Renal pelvis (tissue), 4 donors: Measurements from ENCODE around the gene HES1. TPM values are rescaled to one million over a fixed set of nuclear protein-coding genes. Genes with fewer than 3 reads are reported as not detected.

ENCODE experiments used
- DNase-seq: peaks from one replicate; pipeline ENCODE4 v3.0.0-alpha.2; 2013
- polyA plus RNA-seq, 3 donors: library from polyadenylated mRNA; unstranded; fragments of 120-200 nt; gene quantifications; one replicate each; pipeline ENCODE4 v1.2.1, GENCODE V29; 2013; ENCODE audit not compliant: insufficient read length in 3 of 3

Gene HES1
- polyA plus RNA-seq, 3 donors = 69.1 to 85.9 (median 82.6) TPM

DNA sequence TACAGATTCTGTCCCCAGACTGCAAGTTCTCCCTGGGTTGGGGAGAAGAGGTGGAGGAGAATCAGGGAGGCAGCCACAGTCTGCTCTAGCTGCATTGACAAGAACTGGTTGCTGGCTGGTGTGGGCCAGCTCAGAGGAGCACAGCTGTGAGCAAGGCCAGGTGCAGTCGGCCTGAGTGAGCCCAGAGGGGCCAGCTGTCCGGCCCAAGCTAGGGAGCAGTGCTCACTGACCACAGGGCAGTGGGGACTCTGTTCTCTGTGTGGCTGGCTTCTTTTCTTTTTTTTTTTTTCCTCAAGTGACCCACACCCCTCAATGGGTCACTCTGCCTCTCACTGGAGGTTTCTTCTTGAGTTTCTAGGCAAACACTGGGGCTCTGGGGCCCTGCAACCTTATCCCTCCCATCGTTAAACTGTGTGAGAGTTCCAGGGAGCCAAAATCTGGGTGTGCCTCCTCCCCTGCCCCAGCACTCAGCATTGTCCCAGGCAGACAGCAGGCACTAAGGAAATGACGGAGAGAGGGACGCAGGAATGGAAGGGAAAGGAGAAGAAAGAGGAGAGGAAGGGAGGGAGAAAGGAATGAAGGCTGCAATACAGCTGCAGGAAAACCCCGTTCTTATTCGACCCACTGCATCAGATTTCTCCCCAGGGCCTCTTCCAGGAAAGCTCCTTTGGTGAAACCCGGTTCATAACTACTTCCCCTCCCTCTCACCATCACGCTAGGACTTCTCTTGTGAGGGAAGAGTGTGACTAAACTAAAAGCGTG lies 37.7 kb upstream of the HES1 start:
- no peak for DNase-seq

GRCh38 chr3:194098843-194099183 lies 37.1 kb upstream of the HES1 start:
- no peak for DNase-seq

GRCh38 chr3:194099215-194099614 lies 36.7 kb upstream of the HES1 start:
- no peak for DNase-seq

GRCh38 chr3:194100856-194101390 lies 35.0 kb upstream of the HES1 start:
- no peak for DNase-seq

- DNase-seq = no peak
Observed at GRCh38 chr3:194101592-194102432, 34.1 kb upstream of the HES1 start.

DNA sequence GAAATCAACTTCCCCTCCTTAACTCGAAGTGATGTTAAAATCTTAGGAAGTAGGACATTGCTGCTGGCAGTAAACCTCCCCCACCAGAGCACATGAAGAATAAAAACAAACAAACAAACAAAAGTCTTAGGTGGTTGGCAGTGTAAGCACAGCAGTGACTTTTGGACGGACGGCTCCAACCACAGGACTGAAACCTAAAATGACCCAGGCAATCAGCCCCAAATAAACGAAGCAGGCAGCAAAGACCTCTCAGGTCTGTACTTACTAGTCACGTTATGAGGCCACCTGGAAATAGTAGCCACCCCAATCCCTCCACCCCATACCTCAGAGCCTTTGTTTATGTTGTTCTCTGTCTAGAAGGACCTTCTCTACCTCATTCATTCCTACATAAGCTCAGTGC lies 33.5 kb upstream of the HES1 start:
- DNase-seq = no peak

GRCh38 chr3:194103505-194103904 lies 32.4 kb upstream of the HES1 start:
- DNase-seq = no peak

- DNase-seq = no peak
Observed at GRCh38 chr3:194103983-194104751, 31.8 kb upstream of the HES1 start.

- no peak for DNase-seq
Observed at GRCh38 chr3:194105292-194105691, 30.7 kb upstream of the HES1 start.

- DNase-seq = no peak
Observed at GRCh38 chr3:194107107-194107506, 28.8 kb upstream of the HES1 start.

- DNase-seq = no peak
Observed at GRCh38 chr3:194109192-194109863, 26.6 kb upstream of the HES1 start.

DNA sequence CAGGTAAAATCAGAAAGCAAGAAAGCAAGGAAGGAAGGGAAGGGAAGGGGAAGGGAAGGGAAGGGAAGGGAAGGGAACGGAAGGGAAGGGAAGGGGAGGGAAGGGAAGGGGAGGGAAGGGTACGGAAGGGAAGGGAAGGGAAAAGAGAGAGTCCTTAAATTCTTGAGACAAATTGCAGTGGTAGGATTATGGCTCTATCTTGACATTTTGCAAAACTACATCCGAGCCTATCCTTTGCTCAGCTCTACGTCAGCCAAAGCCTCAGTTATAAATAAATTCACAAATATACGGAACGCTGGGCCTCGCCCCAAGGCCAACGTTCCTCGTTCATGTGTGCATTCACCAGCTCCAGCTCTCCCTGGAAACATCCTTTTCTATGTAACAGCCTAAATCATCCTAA lies 25.5 kb upstream of the HES1 start:
- no peak for DNase-seq

DNA sequence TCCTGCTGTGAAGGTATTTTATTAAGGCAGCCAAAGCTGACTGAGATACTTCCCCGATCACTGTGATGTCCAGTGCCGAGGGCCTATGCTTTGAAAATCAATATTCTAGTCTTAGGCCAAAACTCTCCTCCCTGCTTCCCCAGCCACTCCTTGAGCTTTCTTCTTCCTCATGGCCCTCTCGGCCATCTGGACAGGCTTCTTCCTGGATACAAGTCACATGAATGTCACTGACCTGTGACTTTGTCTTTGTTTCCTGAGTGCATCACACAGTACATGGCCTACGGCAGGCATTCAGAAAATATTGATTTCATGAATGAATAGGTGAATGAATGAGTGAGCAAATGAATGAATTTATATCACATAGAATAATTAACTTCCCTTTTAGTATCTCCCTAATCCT lies 24.6 kb upstream of the HES1 start:
- no peak for DNase-seq

DNA sequence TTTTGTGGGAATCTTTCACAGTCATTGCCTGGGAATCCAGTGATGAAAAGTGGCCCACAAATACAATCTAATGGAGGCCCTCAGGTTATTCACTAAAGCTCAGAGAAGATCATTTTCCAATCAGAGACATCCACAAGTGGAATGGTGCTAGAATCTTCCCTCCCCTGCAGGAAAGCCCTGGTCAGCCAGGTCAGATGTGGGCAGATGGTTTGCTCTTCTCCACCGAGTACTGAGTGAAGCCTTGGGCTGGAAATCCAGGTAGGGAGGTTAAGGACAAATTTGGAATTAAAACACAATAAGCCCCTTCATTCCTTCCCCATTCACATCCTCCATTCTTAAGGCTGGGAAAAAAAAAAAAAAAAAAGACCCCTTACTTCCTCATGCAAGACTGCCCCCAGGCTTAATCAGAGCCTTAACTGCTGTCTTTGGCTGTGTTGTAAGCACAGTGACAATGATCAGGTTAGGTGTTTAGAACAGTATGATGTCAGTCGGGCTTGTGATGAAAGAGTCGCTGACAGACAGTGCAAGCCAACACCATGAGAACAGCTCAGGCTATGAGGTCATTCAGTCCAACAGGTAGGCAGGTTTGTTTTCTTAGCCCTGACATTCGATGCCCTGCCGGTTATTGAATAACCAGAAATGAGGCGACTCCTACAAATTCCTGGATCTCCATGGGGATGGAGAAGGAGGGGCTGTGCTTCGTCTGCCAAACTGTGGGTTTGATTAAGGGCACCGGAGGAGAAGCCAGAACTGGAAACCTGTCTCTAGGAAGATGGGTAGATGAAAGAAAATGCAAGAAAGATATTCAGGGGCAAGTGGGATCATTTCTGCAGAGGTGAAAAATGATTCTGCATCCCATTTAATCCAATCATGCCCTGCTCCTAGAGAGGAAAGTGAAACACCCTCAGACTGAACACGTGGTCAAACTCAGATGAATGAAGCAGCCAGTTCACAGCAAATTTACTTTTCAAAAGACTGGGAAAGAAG lies 23.5 kb upstream of the HES1 start:
- DNase-seq = peak; percentile 96

- DNase-seq = no peak
Observed at GRCh38 chr3:194114123-194114522, 21.8 kb upstream of the HES1 start.

GRCh38 chr3:194117104-194117845 lies 18.7 kb upstream of the HES1 start:
- DNase-seq = no peak

GRCh38 chr3:194118920-194119319 lies 17.0 kb upstream of the HES1 start:
- no peak for DNase-seq

DNA sequence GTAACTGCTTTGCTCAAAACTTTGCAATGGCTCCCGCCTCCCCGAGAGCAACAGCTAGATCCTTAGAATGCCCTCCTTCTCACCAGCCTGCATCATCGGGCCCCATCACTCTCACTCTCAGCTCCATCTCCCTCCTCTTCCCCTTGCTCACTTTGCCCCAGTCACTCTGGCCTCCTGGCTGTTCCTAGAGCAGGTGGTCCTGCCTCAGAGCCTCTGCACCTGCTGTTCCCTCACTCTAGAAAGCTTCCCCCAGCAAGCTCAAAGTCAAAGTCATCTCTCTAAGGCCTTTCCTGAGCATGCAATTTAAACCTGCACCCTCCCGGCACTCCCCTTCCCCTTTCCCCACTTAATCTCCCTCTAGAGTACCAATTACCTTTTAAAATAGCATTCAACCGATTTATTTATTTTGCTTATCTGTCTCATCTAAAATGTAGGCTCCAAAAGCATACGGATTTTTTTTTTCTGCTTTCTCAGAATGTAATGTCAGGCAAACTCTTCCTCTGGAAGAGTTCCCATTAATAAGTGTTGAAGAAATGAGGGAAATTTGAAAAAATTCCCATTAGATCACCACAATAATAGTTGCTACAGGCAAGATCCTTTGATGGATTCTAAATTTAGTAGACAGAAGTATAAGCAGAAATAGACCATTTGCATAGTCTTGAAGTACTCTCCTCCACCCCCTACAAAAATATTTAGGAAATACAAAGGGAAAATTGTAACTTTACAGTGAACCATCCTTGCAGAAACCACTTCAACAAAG lies 15.9 kb upstream of the HES1 start:
- DNase-seq = no peak
